HG03097 (cell line): ENCODE results near the gene KCND2.

Experiments
- ATAC-seq: cut with Tn5 transposase; IDR thresholded peaks from one replicate; pipeline ENCODE4 v1.9.1; 2021; ENCODE audit not compliant: unreplicated experiment, low FRiP score

The KCND2 gene

GRCh38 chr7:120473352-120473751 lies 200.4 kb downstream of the KCND2 start:
- no peak for ATAC-seq

- ATAC-seq = peak; percentile 74
Observed at GRCh38 chr7:120475994-120476393, 203.0 kb downstream of the KCND2 start.

- no peak for ATAC-seq
Observed at GRCh38 chr7:120480472-120480871, 207.5 kb downstream of the KCND2 start.

DNA sequence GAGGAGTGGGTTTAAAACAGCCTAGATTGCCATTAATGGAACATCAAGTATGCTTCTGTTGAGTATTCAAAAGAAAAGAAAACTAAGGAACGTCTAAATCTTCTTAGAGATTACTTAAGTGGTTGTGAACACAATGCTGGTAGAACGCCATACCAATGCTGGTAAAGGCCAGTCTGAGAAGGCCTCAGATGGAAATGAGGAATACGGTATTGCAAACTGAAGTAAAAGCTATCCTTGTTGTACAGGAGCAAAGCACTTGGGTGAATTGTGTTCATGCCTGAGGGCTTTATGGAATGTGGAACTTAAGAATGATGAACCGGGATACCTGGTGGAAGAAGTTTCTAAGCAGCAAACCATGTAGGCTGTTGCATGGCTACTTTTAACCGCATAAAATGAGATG lies 208.0 kb downstream of the KCND2 start:
- ATAC-seq = no peak

- ATAC-seq = no peak
Observed at GRCh38 chr7:120486164-120486563, 213.2 kb downstream of the KCND2 start.

DNA sequence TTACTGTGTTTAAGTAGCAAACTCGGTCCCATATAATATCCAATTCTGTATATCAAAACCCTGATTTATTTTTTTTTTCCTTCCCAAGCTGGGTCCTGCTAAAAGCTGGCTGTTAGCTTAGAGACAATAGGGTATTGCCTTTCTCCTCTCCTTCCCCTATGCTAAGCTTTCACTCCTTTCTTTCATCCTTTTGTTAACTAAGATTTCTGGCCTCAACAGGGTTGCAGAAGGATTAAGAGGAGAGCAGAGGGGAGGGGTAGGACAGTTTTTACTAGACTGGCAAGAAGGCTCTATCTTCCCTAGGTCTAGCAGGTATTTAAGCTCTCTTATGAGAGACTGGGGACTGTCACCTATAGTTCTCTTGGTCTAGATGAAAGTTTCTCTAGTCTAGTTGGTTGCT lies 229.2 kb downstream of the KCND2 start:
- no peak for ATAC-seq

DNA sequence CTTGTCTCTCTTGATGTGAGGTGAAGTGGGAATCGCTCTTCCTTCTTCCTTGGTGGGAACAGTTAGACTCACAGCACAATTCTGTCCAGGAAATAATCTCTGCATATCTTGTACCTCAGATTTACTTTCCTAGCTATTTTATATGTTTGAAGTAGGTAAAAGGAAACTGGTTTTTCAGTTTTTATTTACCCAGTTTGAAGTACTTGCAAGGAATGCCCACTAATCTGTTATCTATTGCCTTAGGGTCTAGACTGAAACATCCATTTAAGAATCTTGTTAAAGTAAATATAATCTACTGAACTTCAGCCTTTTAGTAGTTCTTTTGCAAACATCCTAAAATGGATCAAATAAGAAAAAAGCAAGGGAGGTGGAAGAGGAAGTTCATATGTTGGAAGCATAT lies 229.8 kb downstream of the KCND2 start:
- ATAC-seq = no peak

DNA sequence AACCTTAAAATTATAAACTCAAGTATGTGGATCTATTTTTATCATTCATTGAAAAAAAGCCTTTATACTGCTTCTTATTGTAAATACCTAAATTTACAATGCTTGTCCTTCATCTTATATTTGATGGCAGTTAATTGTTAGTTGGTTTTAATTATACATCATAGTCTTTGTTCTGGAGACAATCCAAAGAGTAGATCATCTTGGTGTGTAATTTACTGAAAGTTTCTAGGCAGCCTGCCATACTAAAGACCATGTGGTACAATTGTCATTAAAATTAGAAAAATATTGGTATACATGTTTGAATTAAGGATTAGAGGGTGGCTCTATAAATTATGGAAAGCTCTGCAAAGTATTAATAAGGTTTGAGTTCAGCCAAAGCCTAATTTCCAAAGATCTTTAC lies 231.4 kb downstream of the KCND2 start:
- ATAC-seq = no peak

GRCh38 chr7:120505770-120506169 lies 232.8 kb downstream of the KCND2 start:
- ATAC-seq = no peak

GRCh38 chr7:120512701-120513100 lies 239.7 kb downstream of the KCND2 start:
- ATAC-seq = no peak

DNA sequence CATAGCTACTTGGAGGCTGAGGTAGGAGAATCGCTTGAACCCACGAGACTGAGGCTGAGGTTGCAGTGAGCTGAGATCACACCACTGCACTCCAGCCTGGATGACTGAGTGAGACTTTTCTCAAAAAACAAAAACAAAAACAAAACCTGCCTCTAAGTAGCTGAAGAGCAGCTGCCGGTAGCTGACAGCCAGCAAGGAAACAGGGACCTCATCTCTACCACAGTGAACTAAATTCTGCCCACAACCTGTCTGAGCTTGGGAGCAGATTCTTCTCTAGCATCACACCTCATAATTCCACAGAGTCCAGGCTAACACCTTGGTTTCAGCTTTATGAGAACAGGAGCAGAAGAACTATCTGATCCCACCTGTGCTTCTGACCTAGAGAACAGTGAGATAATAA lies 246.2 kb downstream of the KCND2 start:
- no peak for ATAC-seq

GRCh38 chr7:120521761-120522737 lies 249.1 kb downstream of the KCND2 start:
- no peak for ATAC-seq

DNA sequence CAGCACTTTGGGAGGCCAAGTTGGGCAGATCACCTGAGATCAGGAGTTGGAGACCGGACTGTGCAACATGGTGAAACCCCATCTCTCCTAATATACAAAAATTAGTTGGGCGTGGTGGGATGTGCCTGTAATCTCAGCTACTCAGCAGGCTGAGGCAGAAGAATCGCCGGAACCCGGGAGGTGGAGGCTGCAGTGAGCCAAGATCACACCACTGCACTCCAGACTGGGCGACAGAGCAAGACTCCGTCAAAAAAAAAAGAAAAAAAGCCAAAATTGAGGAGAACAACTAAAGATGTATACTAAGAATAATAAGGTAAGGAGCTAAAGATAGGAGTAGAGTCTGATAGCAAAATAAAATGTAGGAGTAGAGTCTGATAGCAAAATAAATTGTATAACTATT lies 251.0 kb downstream of the KCND2 start:
- no peak for ATAC-seq

GRCh38 chr7:120526902-120527509 lies 254.0 kb downstream of the KCND2 start:
- no peak for ATAC-seq

GRCh38 chr7:120529736-120530135 lies 256.8 kb downstream of the KCND2 start:
- ATAC-seq = no peak

- no peak for ATAC-seq
Observed at GRCh38 chr7:120538335-120538734, 265.4 kb downstream of the KCND2 start.

- ATAC-seq = no peak
Observed at GRCh38 chr7:120539321-120539720, 266.3 kb downstream of the KCND2 start.

DNA sequence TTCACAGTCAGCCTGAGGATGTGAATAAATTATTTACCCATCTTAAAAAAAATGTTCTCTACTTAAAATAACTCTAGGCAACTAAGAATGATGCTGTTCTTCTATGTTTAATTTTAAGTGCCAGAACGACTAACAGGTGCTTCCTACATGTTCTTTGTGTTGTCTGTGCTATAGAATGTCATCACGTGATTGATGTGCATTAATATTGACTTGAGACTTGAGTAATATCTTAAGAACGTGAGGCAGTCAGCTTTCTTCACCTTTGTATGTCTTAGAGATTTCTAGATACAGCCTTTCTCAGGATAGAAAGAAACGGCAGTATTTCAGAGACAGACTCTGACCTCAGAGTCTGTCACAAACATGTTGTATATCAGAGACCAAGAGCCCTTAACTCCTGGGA lies 274.6 kb downstream of the KCND2 start:
- ATAC-seq = no peak

- ATAC-seq = peak; percentile 55
Observed at GRCh38 chr7:120550494-120551048, 277.6 kb downstream of the KCND2 start.

- ATAC-seq = no peak
Observed at GRCh38 chr7:120553491-120553890, 280.5 kb downstream of the KCND2 start.

- peak; percentile 74 for ATAC-seq
Observed at GRCh38 chr7:120554960-120555571, 282.1 kb downstream of the KCND2 start.
